IMR-90 (cell line): ENCODE measurements around the gene MGLL. TPM values are rescaled to one million over a fixed set of nuclear protein-coding genes. Genes with fewer than 3 reads are reported as not detected.

Source experiments
- ATAC-seq: fragments of 200-7000 bp; cut with Tn5 transposase; 2 replicates; pipeline ENCODE4 v1.9.1; 2020; ENCODE audit warnings: low read depth, mild to moderate bottlenecking, moderate library complexity
- BruUV-seq: library from RNA; stranded (reverse); fragments of 400-500 nt; replicated peaks from 2 replicates; lab custom pipeline; 2021; lab: Mats Ljungman, UMichigan
- CTCF ChIA-PET: fragments of 300-600 bp; formaldehyde crosslinking; extraction: SDS; loops from one replicate; lab custom pipeline; 2021; ENCODE audit warnings: antibody characterized with exemption; lab: Yijun Ruan, JAX
- POLR2A ChIA-PET: fragments of 300-600 bp; sonication (Branson Sonifier 250); formaldehyde crosslinking; loops from one replicate; lab custom pipeline; 2022; ENCODE audit warnings: antibody characterized with exemption; ENCODE audit not compliant: unreplicated experiment; lab: Charles Lee
- DNase-seq: peaks from one replicate; pipeline ENCODE4 v3.0.0; 2013
- H2AFZ ChIP-seq: replicated peaks from 2 replicates; pipeline ENCODE3; 2013; ENCODE audit warnings: low read length, mild to moderate bottlenecking; ENCODE audit not compliant: poor library complexity
- H2AK5ac ChIP-seq: 2 replicates; pipeline ENCODE4 v1.6.1; 2013; ENCODE audit warnings: low read depth, low read length, inconsistent platforms
- H2AK9ac ChIP-seq: replicated peaks from 2 replicates; pipeline ENCODE3; 2013; ENCODE audit warnings: mild to moderate bottlenecking, low read depth, low read length, moderate library complexity; ENCODE audit not compliant: poor library complexity
- H2BK120ac ChIP-seq: 2 replicates; pipeline ENCODE4 v1.6.1; 2013; ENCODE audit warnings: low read depth, low read length, inconsistent platforms
- H2BK15ac ChIP-seq: 3 replicates; pipeline ENCODE4 v1.6.1; 2013; ENCODE audit warnings: low read depth, low read length, inconsistent platforms
- H2BK20ac ChIP-seq: 2 replicates; pipeline ENCODE4 v1.6.1; 2013; ENCODE audit warnings: low read depth, mild to moderate bottlenecking, inconsistent platforms, low read length, moderate library complexity
- H2BK5ac ChIP-seq: 2 replicates; pipeline ENCODE4 v1.6.1; 2013; ENCODE audit warnings: mild to moderate bottlenecking, low read depth, low read length, inconsistent platforms; ENCODE audit not compliant: poor library complexity, severe bottlenecking
- H3K14ac ChIP-seq: replicated peaks from 2 replicates; pipeline ENCODE4 v1.6.1; 2013; ENCODE audit warnings: low read depth, low read length, inconsistent platforms
- H3K18ac ChIP-seq: 2 replicates; pipeline ENCODE4 v1.6.1; 2013; ENCODE audit warnings: low read depth, low read length, control low read depth
- H3K23ac ChIP-seq: 2 replicates; pipeline ENCODE4 v1.6.1; 2013; ENCODE audit warnings: low read depth, low read length, inconsistent platforms
- H3K27ac ChIP-seq: 2 replicates; pipeline ENCODE4 v1.5.1; 2013; ENCODE audit warnings: mild to moderate bottlenecking, control low read depth, low read length; ENCODE audit not compliant: insufficient read depth
- H3K27me3 ChIP-seq: 2 replicates; pipeline ENCODE4 v1.6.1; 2013; ENCODE audit warnings: low read length; ENCODE audit not compliant: control insufficient read depth, insufficient read depth
- H3K36me3 ChIP-seq: 2 replicates; pipeline ENCODE4 v1.6.1; 2013; ENCODE audit warnings: low read length, mixed read lengths; ENCODE audit not compliant: control insufficient read depth, insufficient read depth
- H3K4ac ChIP-seq: 2 replicates; pipeline ENCODE4 v1.6.1; 2013; ENCODE audit warnings: low read depth, low read length, inconsistent platforms
- H3K4me1 ChIP-seq: 2 replicates; pipeline ENCODE4 v1.6.1; 2013; ENCODE audit warnings: low read length, mixed read lengths; ENCODE audit not compliant: control insufficient read depth, insufficient read depth
- H3K4me2 ChIP-seq: 2 replicates; pipeline ENCODE4 v1.6.1; 2013; ENCODE audit warnings: low read depth, mild to moderate bottlenecking, control low read depth, low read length, moderate library complexity
- H3K4me3 ChIP-seq: 2 replicates; pipeline ENCODE4 v1.5.1; 2013; ENCODE audit warnings: low read depth, mild to moderate bottlenecking, control low read depth, low read length, moderate library complexity; ENCODE audit not compliant: insufficient read depth
- H3K56ac ChIP-seq: 2 replicates; pipeline ENCODE4 v1.6.1; 2013; ENCODE audit warnings: low read length, inconsistent platforms; ENCODE audit not compliant: insufficient read depth; ENCODE audit errors: extremely low read depth
- H3K79me1 ChIP-seq, 2 experiments: 2 replicates each; pipeline ENCODE4 v1.6.1; 2013; ENCODE audit warnings: low read length in 2 of 2, inconsistent platforms in 1 of 2, low read depth in 1 of 2
- H3K9ac ChIP-seq: 2 replicates; pipeline ENCODE4 v1.6.1; 2013; ENCODE audit warnings: low read depth, low read length, control low read depth
- H3K9me1 ChIP-seq: 2 replicates; pipeline ENCODE4 v1.6.1; 2013; ENCODE audit warnings: low read length, inconsistent platforms; ENCODE audit not compliant: insufficient read depth
- H3K9me3 ChIP-seq: 2 replicates; pipeline ENCODE4 v1.6.1; 2013; ENCODE audit warnings: low read length; ENCODE audit not compliant: control insufficient read depth, insufficient read depth
- H4K20me1 ChIP-seq: 2 replicates; pipeline ENCODE4 v1.6.1; 2013; ENCODE audit warnings: low read length, inconsistent platforms; ENCODE audit not compliant: insufficient read depth
- H4K5ac ChIP-seq: 2 replicates; pipeline ENCODE4 v1.6.1; 2013; ENCODE audit warnings: mild to moderate bottlenecking, low read depth, low read length, control low read depth
- H4K8ac ChIP-seq, 2 experiments: 2 replicates each; pipeline ENCODE4 v1.6.1; 2013; ENCODE audit warnings: low read depth in 2 of 2, low read length in 2 of 2, control low read depth in 1 of 2, inconsistent platforms in 1 of 2
- H4K91ac ChIP-seq: 2 replicates; pipeline ENCODE4 v1.6.1; 2013; ENCODE audit warnings: low read depth, low read length, inconsistent platforms; ENCODE audit not compliant: insufficient read depth
- CEBPB ChIP-seq: IDR thresholded peaks from 2 replicates; pipeline ENCODE4 v1.6.1; 2012; ENCODE audit warnings: low read depth, low read length, improper control_type of control experiment
- FOS ChIP-seq: fragments of 150-350 bp; IDR thresholded peaks from 2 replicates; pipeline ENCODE4 v1.6.1; 2016; ENCODE audit warnings: low read depth, low read length
- NFE2L2 ChIP-seq: fragments of 150-350 bp; IDR thresholded peaks from 2 replicates; pipeline ENCODE4 v1.6.1; 2016; ENCODE audit warnings: low read depth, mild to moderate bottlenecking, low read length
- WGBS, 2 experiments: methylation state at CpG; one replicate each; pipeline versions ENCODE4 v1.1.5 to v1.1.7; 2013; ENCODE audit warnings: missing lambda C conversion rate in 2 of 2; ENCODE audit not compliant: insufficient read length in 1 of 2; ENCODE audit errors: extremely low coverage in 2 of 2; 5-methylcytosine and 5-hydroxymethylcytosine counted together
- dilution Hi-C: fragments of 300-500 bp; cut with HindIII; formaldehyde crosslinking; loops from one replicate; pipeline ENCODE4 v1.14.3; 2018; ENCODE audit warnings: low sequenced_read_pairs; ENCODE audit not compliant: unreplicated experiment
- in situ Hi-C: fragments of 300-500 bp; cut with MboI; formaldehyde crosslinking; loops from 3 replicates; pipeline ENCODE4 v1.14.3; 2019; ENCODE audit warnings: low sequenced_read_pairs, inconsistent platforms, mixed read lengths
- intact Hi-C: fragments of 100-400 bp; cut with micrococcal nuclease; formaldehyde crosslinking; loops from 2 replicates; pipeline ENCODE4 v1.10.0; 2022
- polyA plus RNA-seq, 3 experiments: library from polyadenylated mRNA; depleted of rRNA; stranded (reverse); fragments of >200 nt; gene quantifications; 2 replicates each; pipeline ENCODE4 v1.2.3, GENCODE V29; 2012; ENCODE audit warnings: low replicate concordance in 1 of 3
- total RNA-seq: library from RNA; depleted of rRNA; stranded (reverse); fragments of >200 nt; gene quantifications from 2 replicates; pipeline ENCODE4 v1.2.3, GENCODE V29; 2012

The MGLL gene
- total and polyA plus RNA-seq, 2 of the 4 experiments (the other 2 are of a cell fraction), result 23.7 to 60.6 TPM

- ATAC-seq, result no peak
- dilution Hi-C loops, result no loop called here
- ChIA-PET POLR2A (no interaction called here), CTCF (no interaction called here)
- DNase-seq, result peak; percentile 16
- H3K4me1 ChIP-seq, result peaks cover 13% of the 10 kb centered on the region
- in situ Hi-C loops, result no loop called here
- H4K8ac ChIP-seq, result no peak overlapping the region
- no peak overlapping the region for H3K27ac ChIP-seq
- TF ChIP-seq FOS (no peak), NFE2L2 (peak; percentile 58), CEBPB (peak; percentile 29; the same call in 1 of the 2 replicates)
- H3K4me2 ChIP-seq, result no peak overlapping the region
- no peak overlapping the region for H3K23ac ChIP-seq
- no peaks in the 10 kb centered on the region for H4K20me1 ChIP-seq
- no peak overlapping the region for H2BK120ac ChIP-seq
- 90% methylated on average over 3 of the region's 4 CpGs; no CpG with 5 or more reads in 1 of the 2 experiments for WGBS, 2 experiments
- H2BK20ac ChIP-seq, result no peak overlapping the region
- H3K56ac ChIP-seq, result no peak overlapping the region
- no peak overlapping the region for H2AFZ ChIP-seq
- H2BK15ac ChIP-seq, result no peak overlapping the region
- no peak overlapping the region for H2AK9ac ChIP-seq
- no peak overlapping the region for H4K91ac ChIP-seq
- no peak overlapping the region for H4K5ac ChIP-seq
- H3K9me1 ChIP-seq, result peaks cover 25% of the 10 kb centered on the region
- H3K4me3 ChIP-seq, result no peak overlapping the region
- H3K79me1 ChIP-seq, result peaks cover 38 to 53% of the 10 kb centered on the region in 2 experiments
- no peaks in the 10 kb centered on the region; the same call in 1 of the 2 replicates for H3K36me3 ChIP-seq
- no peak overlapping the region for H3K4ac ChIP-seq
- no peak overlapping the region for H3K14ac ChIP-seq
- H3K18ac ChIP-seq, result no peak overlapping the region
- no peaks in the 10 kb centered on the region for H3K9me3 ChIP-seq
- no peak overlapping the region for H3K9ac ChIP-seq
- no TSS peak for BruUV-seq
- H2AK5ac ChIP-seq, result no peak overlapping the region
- no peaks in the 10 kb centered on the region for H3K27me3 ChIP-seq
- H2BK5ac ChIP-seq, result no peak overlapping the region
- intact Hi-C loops, result no loop called here
Observed at GRCh38 chr3:127729556-127730056, 92.7 kb downstream of the MGLL start.
